Measurements from ENCODE around the gene C7orf25.

The C7orf25 gene

DNA sequence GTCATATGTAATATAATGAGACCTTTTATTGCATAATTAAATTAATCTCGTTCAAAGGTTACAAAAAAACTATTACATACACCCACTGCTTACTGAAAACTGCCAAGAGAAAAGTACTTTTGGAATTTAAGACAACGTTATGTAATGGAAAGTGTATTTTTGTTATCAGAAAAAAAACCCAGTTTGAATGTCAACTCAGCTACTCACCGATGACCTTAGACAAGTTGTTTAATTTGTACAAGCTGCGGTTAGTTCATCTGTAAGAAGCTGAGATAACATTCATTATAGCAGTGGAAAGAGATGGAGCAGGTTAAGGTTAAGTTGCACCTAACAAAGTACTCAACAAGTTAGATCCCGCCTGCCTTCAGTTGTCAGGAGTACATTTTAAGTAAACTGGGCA, 19.0 kb upstream of the C7orf25 start:
- Histone ChIP-seq H3K9ac (ENCODE audit: low read depth in 1 of 2, low read length in 2 of 2) (peak overlapping the region; percentile 98), H3K27me3 (ENCODE audit: control insufficient read depth in 1 of 2, insufficient read depth in 2 of 2, low read length in 2 of 2) (no peaks in the 10 kb centered on the region), H3K4me1 (ENCODE audit: control insufficient read depth in 1 of 2, insufficient read depth in 2 of 2, low read length in 2 of 2) (peaks cover 35 to 43% of the 10 kb centered on the region in 2 donors), H3K27ac (ENCODE audit: low read depth, low read length) (no peak overlapping the region), H3K4me3 (ENCODE audit: low read depth in 1 of 2, low read length in 2 of 2) (peak overlapping the region; percentile 98 to 99), H3K36me3 (ENCODE audit: control insufficient read depth in 1 of 2, insufficient read depth in 2 of 2, low read length in 2 of 2) (peaks cover 17 to 20% of the 10 kb centered on the region in 2 donors), H3K9me3 (ENCODE audit: control insufficient read depth in 1 of 2, low read length in 2 of 2) (no peaks in the 10 kb centered on the region)

DNA sequence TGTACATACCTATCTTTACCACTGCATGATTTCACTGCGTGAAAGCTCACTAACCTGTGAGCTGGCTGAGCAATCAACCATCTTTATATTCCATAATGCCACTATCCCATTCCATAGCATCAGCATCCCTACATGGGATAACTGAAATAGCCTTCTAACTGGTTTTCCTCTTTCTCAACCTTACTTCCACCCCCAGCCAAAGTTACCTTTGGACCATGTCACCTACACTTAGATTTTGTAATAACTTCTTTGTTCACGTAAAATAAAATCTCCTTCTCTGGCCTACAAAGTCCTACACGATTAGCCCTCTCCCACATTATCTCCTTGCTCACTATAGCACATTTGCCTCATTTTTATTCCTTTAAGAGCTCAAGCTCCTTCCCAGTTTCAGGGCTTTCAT, 17.6 kb upstream of the C7orf25 start:
- H3K27ac ChIP-seq (ENCODE audit: low read depth, low read length) = no peak overlapping the region
- no peaks in the 10 kb centered on the region for H3K27me3 ChIP-seq (ENCODE audit: control insufficient read depth in 1 of 2, insufficient read depth in 2 of 2, low read length in 2 of 2)
- H3K36me3 ChIP-seq (ENCODE audit: control insufficient read depth in 1 of 2, insufficient read depth in 2 of 2, low read length in 2 of 2) = peaks cover 13 to 22% of the 10 kb centered on the region in 2 donors
- peaks cover 34 to 43% of the 10 kb centered on the region in 2 donors for H3K4me1 ChIP-seq (ENCODE audit: control insufficient read depth in 1 of 2, insufficient read depth in 2 of 2, low read length in 2 of 2)
- H3K9me3 ChIP-seq (ENCODE audit: control insufficient read depth in 1 of 2, low read length in 2 of 2) = no peaks in the 10 kb centered on the region
- no peak overlapping the region for H3K9ac ChIP-seq (ENCODE audit: low read depth in 1 of 2, low read length in 2 of 2)
- H3K4me3 ChIP-seq (ENCODE audit: low read depth in 1 of 2, low read length in 2 of 2) = peak overlapping the region in 1 of 2 donors; percentile 35

DNA sequence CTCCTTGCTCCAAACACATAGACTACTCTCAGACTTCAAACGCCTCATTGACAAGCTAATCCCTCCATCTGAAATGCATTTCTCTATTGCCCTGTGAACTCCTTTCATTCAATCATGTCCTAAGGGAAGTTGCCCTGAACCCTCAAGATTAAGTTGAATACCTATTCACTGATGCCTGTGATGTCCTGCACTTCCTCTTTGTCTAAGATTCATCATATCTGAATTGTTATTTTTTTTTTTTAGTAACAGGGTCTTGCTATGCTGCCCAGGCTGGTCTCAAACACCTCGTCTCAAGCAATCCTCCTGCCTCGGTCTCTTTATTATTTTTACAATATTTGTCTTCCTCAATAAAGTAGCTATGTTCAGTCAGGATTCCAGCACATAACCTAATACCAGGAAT, 16.9 kb upstream of the C7orf25 start:
- no peak overlapping the region for H3K9ac ChIP-seq (ENCODE audit: low read depth in 1 of 2, low read length in 2 of 2)
- H3K36me3 ChIP-seq (ENCODE audit: control insufficient read depth in 1 of 2, insufficient read depth in 2 of 2, low read length in 2 of 2) = peaks cover 16 to 28% of the 10 kb centered on the region in 2 donors
- no peaks in the 10 kb centered on the region for H3K27me3 ChIP-seq (ENCODE audit: control insufficient read depth in 1 of 2, insufficient read depth in 2 of 2, low read length in 2 of 2)
- peaks cover 31 to 41% of the 10 kb centered on the region in 2 donors for H3K4me1 ChIP-seq (ENCODE audit: control insufficient read depth in 1 of 2, insufficient read depth in 2 of 2, low read length in 2 of 2)
- no peak overlapping the region for H3K27ac ChIP-seq (ENCODE audit: low read depth, low read length)
- no peak overlapping the region for H3K4me3 ChIP-seq (ENCODE audit: low read depth in 1 of 2, low read length in 2 of 2)
- H3K9me3 ChIP-seq (ENCODE audit: control insufficient read depth in 1 of 2, low read length in 2 of 2) = no peaks in the 10 kb centered on the region

DNA sequence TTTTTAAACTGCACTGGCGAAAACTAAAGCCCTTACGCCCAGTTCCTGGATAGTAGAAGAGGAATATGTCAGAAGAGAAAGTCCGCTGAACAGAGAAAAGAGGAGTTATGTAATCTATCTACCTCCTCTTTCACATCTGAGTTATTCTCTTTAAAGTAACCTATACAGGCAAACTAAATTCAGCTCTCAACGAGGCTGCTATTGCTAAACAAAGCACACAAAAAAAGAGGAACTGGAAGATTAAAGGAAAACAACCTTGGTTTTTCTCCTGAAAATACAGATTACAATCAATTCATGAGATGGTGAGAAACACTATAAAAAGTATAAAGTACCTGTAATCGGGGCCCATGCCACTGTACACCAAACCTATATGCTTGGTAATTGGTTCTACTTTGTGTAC, 14.3 kb upstream of the C7orf25 start:
- H3K9ac ChIP-seq (ENCODE audit: low read depth in 1 of 2, low read length in 2 of 2) = no peak overlapping the region
- H3K36me3 ChIP-seq (ENCODE audit: control insufficient read depth in 1 of 2, insufficient read depth in 2 of 2, low read length in 2 of 2) = peaks cover 24 to 45% of the 10 kb centered on the region in 2 donors
- H3K4me3 ChIP-seq (ENCODE audit: low read depth in 1 of 2, low read length in 2 of 2) = no peak overlapping the region
- no peaks in the 10 kb centered on the region for H3K27me3 ChIP-seq (ENCODE audit: control insufficient read depth in 1 of 2, insufficient read depth in 2 of 2, low read length in 2 of 2)
- H3K4me1 ChIP-seq (ENCODE audit: control insufficient read depth in 1 of 2, insufficient read depth in 2 of 2, low read length in 2 of 2) = peaks cover 23 to 31% of the 10 kb centered on the region in 2 donors
- H3K9me3 ChIP-seq (ENCODE audit: control insufficient read depth in 1 of 2, low read length in 2 of 2) = no peaks in the 10 kb centered on the region
- H3K27ac ChIP-seq (ENCODE audit: low read depth, low read length) = no peak overlapping the region

DNA sequence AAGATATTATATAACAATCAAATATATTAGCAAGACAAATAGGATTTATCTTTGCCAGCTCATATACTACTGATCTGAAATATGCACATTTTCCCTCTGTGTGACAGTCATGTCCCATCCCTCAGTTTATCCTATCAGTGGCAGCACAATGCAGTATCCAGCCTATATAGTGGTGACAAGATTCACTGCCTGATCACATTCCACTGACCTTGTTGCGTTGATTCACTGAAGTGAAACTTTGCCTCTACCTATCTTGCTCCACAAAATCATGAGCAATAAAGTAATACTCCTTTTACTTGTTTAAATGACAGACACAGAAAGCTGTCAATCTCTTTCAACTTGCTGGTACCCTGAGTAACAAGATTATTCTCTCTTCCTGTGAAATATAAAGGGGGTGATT, 13.8 kb upstream of the C7orf25 start:
- no peak overlapping the region for H3K27ac ChIP-seq (ENCODE audit: low read depth, low read length)
- no peak overlapping the region for H3K4me3 ChIP-seq (ENCODE audit: low read depth in 1 of 2, low read length in 2 of 2)
- H3K27me3 ChIP-seq (ENCODE audit: control insufficient read depth in 1 of 2, insufficient read depth in 2 of 2, low read length in 2 of 2) = no peaks in the 10 kb centered on the region
- no peaks in the 10 kb centered on the region for H3K9me3 ChIP-seq (ENCODE audit: control insufficient read depth in 1 of 2, low read length in 2 of 2)
- H3K9ac ChIP-seq (ENCODE audit: low read depth in 1 of 2, low read length in 2 of 2) = no peak overlapping the region
- H3K36me3 ChIP-seq (ENCODE audit: control insufficient read depth in 1 of 2, insufficient read depth in 2 of 2, low read length in 2 of 2) = peaks cover 30 to 51% of the 10 kb centered on the region in 2 donors
- H3K4me1 ChIP-seq (ENCODE audit: control insufficient read depth in 1 of 2, insufficient read depth in 2 of 2, low read length in 2 of 2) = peaks cover 23 to 26% of the 10 kb centered on the region in 2 donors

DNA sequence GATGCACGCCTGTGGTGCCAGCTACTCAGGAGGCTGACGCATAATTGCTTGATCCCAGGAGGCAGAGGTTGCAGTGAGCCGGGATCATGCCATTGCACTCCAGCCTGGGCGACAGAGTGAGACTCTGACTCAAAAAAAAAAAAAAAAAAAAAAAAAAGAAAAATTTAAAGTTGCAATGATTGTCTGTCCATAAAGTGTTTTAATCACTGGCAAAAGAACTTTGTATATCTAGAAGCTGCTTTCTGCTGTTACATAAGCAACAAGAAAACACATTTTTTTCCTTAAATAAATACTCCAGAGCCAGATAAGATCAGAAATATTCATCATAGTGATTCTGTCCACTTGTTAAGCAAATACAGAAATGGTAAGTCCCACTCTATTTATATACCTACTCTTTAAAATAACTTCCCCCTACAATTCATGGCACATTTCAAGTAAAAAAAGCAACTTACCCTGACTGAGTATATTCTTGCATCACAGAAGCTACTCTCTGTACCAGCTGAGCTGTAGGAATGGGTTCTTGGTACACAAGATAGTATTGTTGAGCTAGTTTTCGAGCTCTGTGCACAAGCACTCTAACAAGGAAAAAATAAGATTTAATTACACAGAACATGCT, 12.5 kb upstream of the C7orf25 start:
- Histone ChIP-seq H3K27ac (ENCODE audit: low read depth, low read length) (no peak overlapping the region), H3K4me3 (ENCODE audit: low read depth in 1 of 2, low read length in 2 of 2) (no peak overlapping the region), H3K27me3 (ENCODE audit: control insufficient read depth in 1 of 2, insufficient read depth in 2 of 2, low read length in 2 of 2) (no peaks in the 10 kb centered on the region), H3K9me3 (ENCODE audit: control insufficient read depth in 1 of 2, low read length in 2 of 2) (no peaks in the 10 kb centered on the region), H3K36me3 (ENCODE audit: control insufficient read depth in 1 of 2, insufficient read depth in 2 of 2, low read length in 2 of 2) (peaks cover 38 to 64% of the 10 kb centered on the region in 2 donors), H3K4me1 (ENCODE audit: control insufficient read depth in 1 of 2, insufficient read depth in 2 of 2, low read length in 2 of 2) (peaks cover 13% of the 10 kb centered on the region in 2 donors), H3K9ac (ENCODE audit: low read depth in 1 of 2, low read length in 2 of 2) (no peak overlapping the region)

DNA sequence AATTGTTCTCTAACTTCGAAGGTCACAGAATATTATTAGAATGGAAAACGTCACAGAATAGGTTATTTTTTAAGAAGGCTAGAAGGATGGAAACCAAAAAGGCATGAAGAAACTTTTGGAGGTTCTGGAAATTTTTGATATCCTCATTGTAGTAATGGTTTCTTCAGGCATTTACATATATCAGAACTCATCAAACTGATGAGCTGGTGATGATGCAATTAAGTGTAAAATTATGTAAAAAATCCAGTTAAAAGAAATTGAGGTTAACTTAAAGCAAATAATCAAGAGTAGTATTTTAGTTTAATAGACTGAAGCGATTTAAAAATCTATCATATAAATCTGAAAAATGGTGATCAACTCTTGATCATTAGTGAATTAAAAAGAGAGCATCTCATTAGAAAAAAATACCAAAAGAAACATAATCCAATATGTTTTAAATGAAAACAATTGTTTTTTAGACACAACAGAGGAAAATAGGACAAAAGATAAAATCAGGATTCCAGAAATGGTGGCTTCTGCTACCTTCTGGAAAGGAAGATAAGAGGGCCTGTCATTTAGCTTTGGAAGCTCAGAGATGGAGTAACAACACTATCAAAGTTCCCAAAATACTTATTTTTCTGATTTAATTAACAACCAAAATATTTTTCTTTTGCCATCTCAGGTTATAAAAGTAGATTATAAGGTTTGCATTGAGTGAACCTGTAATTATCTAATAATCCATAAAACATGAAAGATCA, 10.3 kb upstream of the C7orf25 start:
- Histone ChIP-seq H3K4me3 (ENCODE audit: low read depth in 1 of 2, low read length in 2 of 2) (no peak overlapping the region), H3K4me1 (ENCODE audit: control insufficient read depth in 1 of 2, insufficient read depth in 2 of 2, low read length in 2 of 2) (no peaks in the 10 kb centered on the region), H3K27me3 (ENCODE audit: control insufficient read depth in 1 of 2, insufficient read depth in 2 of 2, low read length in 2 of 2) (no peaks in the 10 kb centered on the region), H3K9ac (ENCODE audit: low read depth in 1 of 2, low read length in 2 of 2) (no peak overlapping the region), H3K36me3 (ENCODE audit: control insufficient read depth in 1 of 2, insufficient read depth in 2 of 2, low read length in 2 of 2) (peaks cover 44 to 82% of the 10 kb centered on the region in 2 donors), H3K9me3 (ENCODE audit: control insufficient read depth in 1 of 2, low read length in 2 of 2) (no peaks in the 10 kb centered on the region), H3K27ac (ENCODE audit: low read depth, low read length) (no peak overlapping the region)

DNA sequence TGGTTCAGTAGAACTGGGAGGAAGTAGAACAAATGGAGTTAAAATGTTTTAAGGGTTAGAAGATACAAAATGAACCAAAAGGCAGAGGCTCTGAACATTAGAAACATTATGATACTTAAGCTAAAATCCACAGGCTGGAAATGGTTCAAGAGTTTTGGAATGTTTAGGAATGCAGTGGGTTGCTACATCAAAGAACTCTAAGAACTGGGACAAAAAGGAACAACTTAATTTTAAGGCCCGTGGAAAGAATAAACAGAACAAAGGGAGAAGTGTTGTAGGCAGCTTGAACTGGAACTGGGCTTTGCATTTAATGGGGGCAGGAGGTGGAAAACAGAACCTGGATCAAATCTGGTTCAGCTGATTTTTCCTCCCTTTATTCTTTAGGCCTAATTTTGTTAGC, 3.5 kb upstream of the C7orf25 start:
- H3K36me3 ChIP-seq (ENCODE audit: control insufficient read depth in 1 of 2, insufficient read depth in 2 of 2, low read length in 2 of 2) = peaks cover 20 to 41% of the 10 kb centered on the region in 2 donors

DNA sequence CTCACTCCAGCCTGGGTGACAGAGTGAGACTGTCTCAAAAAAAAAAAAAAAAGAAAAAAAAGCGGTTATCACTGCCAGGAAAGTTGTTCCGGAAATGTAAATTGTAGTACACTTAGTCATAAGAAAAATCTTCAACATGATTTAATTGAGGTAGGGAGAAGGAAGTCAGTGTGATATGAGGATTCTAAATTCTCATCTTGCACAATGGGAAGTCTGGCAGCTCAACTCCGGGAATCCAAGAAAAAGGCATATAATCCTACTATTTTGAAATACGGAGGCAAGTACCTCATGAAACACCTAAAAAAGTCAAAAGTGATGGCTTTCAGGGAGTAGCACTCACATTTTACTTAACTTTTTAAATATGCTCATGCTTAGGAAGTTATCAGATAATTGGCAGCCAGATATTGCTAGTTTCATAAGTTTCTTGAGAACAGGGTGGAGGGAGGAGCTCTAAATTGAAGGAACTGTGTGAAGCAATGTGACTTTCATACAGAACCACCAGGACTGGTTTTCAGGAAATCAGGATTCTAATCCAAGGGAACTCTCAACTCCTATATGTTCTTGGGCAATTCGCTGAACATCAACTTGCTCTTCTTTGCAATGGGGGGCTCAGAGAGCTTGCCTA, 2.7 kb upstream of the C7orf25 start:
- Histone ChIP-seq H3K9me3 (ENCODE audit: control insufficient read depth in 1 of 2, low read length in 2 of 2) (no peaks in the 10 kb centered on the region), H3K27me3 (ENCODE audit: control insufficient read depth in 1 of 2, insufficient read depth in 2 of 2, low read length in 2 of 2) (no peaks in the 10 kb centered on the region), H3K27ac (ENCODE audit: low read depth, low read length) (no peak overlapping the region), H3K4me1 (ENCODE audit: control insufficient read depth in 1 of 2, insufficient read depth in 2 of 2, low read length in 2 of 2) (peaks cover 11 to 15% of the 10 kb centered on the region in 2 donors), H3K36me3 (ENCODE audit: control insufficient read depth in 1 of 2, insufficient read depth in 2 of 2, low read length in 2 of 2) (peaks cover 13 to 33% of the 10 kb centered on the region in 2 donors), H3K4me3 (ENCODE audit: low read depth in 1 of 2, low read length in 2 of 2) (no peak overlapping the region), H3K9ac (ENCODE audit: low read depth in 1 of 2, low read length in 2 of 2) (no peak overlapping the region)

More for the DNA sequence above, 3.5 kb upstream of the C7orf25 start:
- Histone ChIP-seq H3K4me1 (ENCODE audit: control insufficient read depth in 1 of 2, insufficient read depth in 2 of 2, low read length in 2 of 2) (peaks cover 11 to 13% of the 10 kb centered on the region in 2 donors), H3K9ac (ENCODE audit: low read depth in 1 of 2, low read length in 2 of 2) (no peak overlapping the region), H3K9me3 (ENCODE audit: control insufficient read depth in 1 of 2, low read length in 2 of 2) (no peaks in the 10 kb centered on the region), H3K27me3 (ENCODE audit: control insufficient read depth in 1 of 2, insufficient read depth in 2 of 2, low read length in 2 of 2) (no peaks in the 10 kb centered on the region), H3K4me3 (ENCODE audit: low read depth in 1 of 2, low read length in 2 of 2) (no peak overlapping the region), H3K27ac (ENCODE audit: low read depth, low read length) (no peak overlapping the region)

DNA sequence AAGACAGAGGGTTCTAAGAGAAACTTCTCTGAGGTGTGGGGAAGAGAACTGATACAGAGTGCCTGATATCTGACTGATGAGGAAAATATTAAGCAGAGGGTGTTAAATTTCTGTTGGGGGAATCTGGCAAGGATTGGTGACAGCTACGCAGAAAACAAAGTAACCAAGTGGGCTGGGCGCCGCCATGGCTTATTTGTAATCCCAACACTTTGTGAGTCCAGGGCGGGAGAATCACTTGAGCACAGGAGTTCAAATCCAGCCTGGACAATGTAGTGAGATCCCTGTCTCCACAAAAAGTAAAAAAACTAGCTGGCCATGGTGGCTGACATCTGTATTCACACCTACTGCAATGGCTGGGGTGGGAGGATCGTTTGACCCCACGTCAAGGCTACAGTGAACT, 2.1 kb upstream of the C7orf25 start:
- Histone ChIP-seq H3K4me3 (ENCODE audit: low read depth in 1 of 2, low read length in 2 of 2) (no peak overlapping the region), H3K36me3 (ENCODE audit: control insufficient read depth in 1 of 2, insufficient read depth in 2 of 2, low read length in 2 of 2) (peaks cover 13 to 28% of the 10 kb centered on the region in 2 donors), H3K9ac (ENCODE audit: low read depth in 1 of 2, low read length in 2 of 2) (no peak overlapping the region), H3K27me3 (ENCODE audit: control insufficient read depth in 1 of 2, insufficient read depth in 2 of 2, low read length in 2 of 2) (no peaks in the 10 kb centered on the region), H3K4me1 (ENCODE audit: control insufficient read depth in 1 of 2, insufficient read depth in 2 of 2, low read length in 2 of 2) (peaks cover 17 to 21% of the 10 kb centered on the region in 2 donors), H3K27ac (ENCODE audit: low read depth, low read length) (no peak overlapping the region), H3K9me3 (ENCODE audit: control insufficient read depth in 1 of 2, low read length in 2 of 2) (no peaks in the 10 kb centered on the region)

Measured in duodenal mucosa (tissue), 2 donors.